Stomach smooth muscle (tissue), 2 donors: Measurements from ENCODE around the gene DPH6.

Experiments used
- H3K27ac ChIP-seq: one replicate; pipeline ENCODE4 v1.7.0; 2013; ENCODE audit warnings: mild to moderate bottlenecking, low read length, inconsistent platforms
- H3K27me3 ChIP-seq, 2 donors: one replicate each; pipeline ENCODE4 v1.7.0; 2013; ENCODE audit warnings: low read length in 2 of 2; ENCODE audit not compliant: insufficient read depth in 2 of 2, control insufficient read depth in 1 of 2
- H3K36me3 ChIP-seq, 2 donors: one replicate each; pipeline ENCODE4 v1.7.0; 2013; ENCODE audit warnings: low read length in 2 of 2; ENCODE audit not compliant: control insufficient read depth in 2 of 2, insufficient read depth in 2 of 2
- H3K4me1 ChIP-seq: one replicate; pipeline ENCODE4 v1.7.0; 2013; ENCODE audit warnings: low read length; ENCODE audit not compliant: control insufficient read depth, insufficient read depth
- H3K4me3 ChIP-seq, 2 donors: one replicate each; pipeline ENCODE4 v1.7.0; 2013; ENCODE audit warnings: low read length in 2 of 2
- H3K9ac ChIP-seq, 2 donors: one replicate each; pipeline ENCODE4 v1.7.0; 2013; ENCODE audit warnings: low read length in 2 of 2, mild to moderate bottlenecking in 1 of 2
- H3K9me3 ChIP-seq, 2 donors: one replicate each; pipeline ENCODE4 v1.7.0; 2013; ENCODE audit warnings: low read length in 2 of 2; ENCODE audit not compliant: control insufficient read depth in 2 of 2
- donor health status: healthy.
- donor health status: Pancreatic carcinoma.

DPH6 gene

DNA sequence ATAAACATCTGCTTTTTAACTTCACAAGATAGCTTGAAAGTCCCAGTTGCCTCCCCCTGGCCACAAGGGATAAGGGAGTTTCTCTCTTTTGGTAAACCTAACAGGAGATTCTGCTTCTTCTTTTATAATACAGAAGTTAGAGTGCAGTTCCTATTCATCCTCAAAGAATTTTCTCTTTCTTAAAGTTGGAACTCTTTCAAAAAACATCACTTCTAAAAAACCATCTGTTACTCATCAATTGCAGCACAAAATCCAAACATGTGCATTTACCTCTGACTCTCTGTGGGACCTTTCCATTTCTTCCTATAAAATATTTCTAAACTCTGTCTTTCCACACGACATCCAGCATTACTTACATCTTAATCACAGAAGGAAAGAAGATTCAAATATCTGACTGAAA, 5.1 kb downstream of the DPH6 start:
- H3K36me3 ChIP-seq: no peaks in the 10 kb centered on the region

DNA sequence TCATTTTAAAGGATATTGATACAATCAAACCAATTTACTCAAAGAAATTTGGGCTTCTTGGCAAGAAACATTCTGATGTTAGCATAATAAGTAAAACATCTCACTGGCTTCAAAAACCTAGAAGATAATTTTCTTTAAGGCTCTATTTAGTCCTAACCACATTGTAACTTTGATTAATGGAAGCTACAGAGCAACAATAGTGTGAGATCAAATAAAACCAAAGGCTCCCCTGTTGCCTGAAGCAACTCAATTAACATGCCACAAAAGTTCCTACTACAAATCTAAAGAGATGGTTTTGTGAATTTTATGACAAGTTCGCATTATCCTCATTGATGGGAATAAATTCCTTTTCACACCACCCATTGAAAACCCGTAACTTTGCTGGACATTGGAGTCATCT, 5.9 kb downstream of the DPH6 start:
- no peaks in the 10 kb centered on the region for H3K9me3 ChIP-seq
- H3K36me3 ChIP-seq: no peaks in the 10 kb centered on the region
- no peak overlapping the region for H3K9ac ChIP-seq
- no peak overlapping the region for H3K27ac ChIP-seq
- no peaks in the 10 kb centered on the region for H3K27me3 ChIP-seq
- no peaks in the 10 kb centered on the region for H3K4me1 ChIP-seq
- no peak overlapping the region for H3K4me3 ChIP-seq

More for the DNA sequence above, 5.1 kb downstream of the DPH6 start:
- H3K9ac ChIP-seq: no peak overlapping the region
- no peaks in the 10 kb centered on the region for H3K27me3 ChIP-seq
- H3K4me3 ChIP-seq: peak overlapping the region in 1 of 2 donors; percentile 29
- H3K9me3 ChIP-seq: no peaks in the 10 kb centered on the region
- no peak overlapping the region for H3K27ac ChIP-seq
- no peaks in the 10 kb centered on the region for H3K4me1 ChIP-seq

- H3K4me1 ChIP-seq: no peaks in the 10 kb centered on the region
- no peak overlapping the region for H3K27ac ChIP-seq
- H3K9me3 ChIP-seq: no peaks in the 10 kb centered on the region
- H3K36me3 ChIP-seq: peaks cover 0 to 2% of the 10 kb centered on the region in 2 donors
- H3K4me3 ChIP-seq: no peak overlapping the region
- no peak overlapping the region for H3K9ac ChIP-seq
- H3K27me3 ChIP-seq: no peaks in the 10 kb centered on the region
Observed at GRCh38 chr15:35535365-35535916, 10.5 kb downstream of the DPH6 start.

DNA sequence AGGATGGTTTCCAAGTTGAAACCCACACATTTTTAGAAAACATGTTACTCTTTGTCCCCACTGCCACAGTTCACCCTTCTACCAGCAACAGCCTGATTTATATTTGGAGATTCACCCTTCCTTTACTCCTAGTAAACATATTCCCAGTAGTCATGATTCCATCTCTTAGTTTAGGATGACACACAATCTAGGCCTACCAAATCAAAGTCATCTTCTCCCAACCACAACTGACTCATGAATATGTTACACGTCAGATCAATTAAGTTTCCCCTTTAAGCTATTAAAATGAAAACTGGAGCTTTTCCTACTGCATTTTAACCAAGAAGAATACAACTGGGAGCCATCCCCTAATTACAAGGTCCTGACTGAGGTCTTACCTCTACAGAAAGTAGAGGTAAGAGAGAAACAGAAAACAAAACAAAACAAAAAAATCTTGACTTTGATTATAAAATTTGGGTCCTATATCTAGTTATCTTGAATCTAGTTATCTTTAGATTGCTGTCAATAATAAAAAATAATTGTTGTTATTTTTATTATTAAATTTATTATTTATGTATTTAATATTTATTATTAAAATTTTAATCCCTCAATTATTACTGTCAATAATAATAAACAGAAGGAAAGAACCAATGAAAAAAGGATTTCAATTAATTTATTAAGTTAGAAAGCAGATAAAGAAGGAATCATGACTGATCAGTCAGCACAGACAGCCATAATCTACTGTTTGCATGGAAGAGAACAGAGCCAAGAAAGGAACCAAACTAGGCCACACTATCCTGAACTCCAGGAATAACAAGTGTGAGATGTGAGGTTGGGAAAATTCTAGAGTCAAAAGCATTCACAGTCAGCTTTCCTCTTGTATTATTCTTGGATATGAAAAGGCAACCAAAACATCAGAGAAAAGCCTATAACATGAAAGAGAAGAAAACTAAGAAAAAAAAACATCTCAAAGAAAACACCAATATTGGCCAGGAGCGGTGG, 12.5 kb downstream of the DPH6 start:
- H3K4me3 ChIP-seq: no peak overlapping the region
- H3K9me3 ChIP-seq: no peaks in the 10 kb centered on the region
- H3K4me1 ChIP-seq: no peaks in the 10 kb centered on the region
- peaks cover 0 to 2% of the 10 kb centered on the region in 2 donors for H3K36me3 ChIP-seq
- H3K27ac ChIP-seq: no peak overlapping the region
- H3K9ac ChIP-seq: no peak overlapping the region
- no peaks in the 10 kb centered on the region for H3K27me3 ChIP-seq

DNA sequence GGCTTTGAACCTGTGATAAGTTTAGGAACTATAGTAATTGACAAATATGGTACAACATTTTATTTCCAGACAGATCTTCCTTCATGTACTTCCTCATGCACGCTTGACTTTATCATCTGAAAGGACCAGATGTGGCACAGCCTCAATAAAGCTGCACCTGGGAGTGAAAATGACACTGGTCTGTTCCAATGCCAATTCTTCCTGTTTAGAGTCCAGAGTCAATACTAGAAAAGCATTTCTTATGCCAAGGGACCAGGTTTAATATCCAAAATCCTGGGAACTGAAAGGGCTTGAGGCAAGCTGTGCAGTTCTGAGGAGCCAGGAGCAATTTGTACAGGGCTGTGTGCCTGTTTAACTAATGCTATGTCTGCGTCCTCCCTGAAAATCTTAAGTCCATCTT, 15.3 kb downstream of the DPH6 start:
- no peaks in the 10 kb centered on the region for H3K9me3 ChIP-seq
- H3K27me3 ChIP-seq: no peaks in the 10 kb centered on the region
- no peak overlapping the region for H3K9ac ChIP-seq
- H3K4me1 ChIP-seq: no peaks in the 10 kb centered on the region
- H3K27ac ChIP-seq: no peak overlapping the region
- H3K4me3 ChIP-seq: no peak overlapping the region
- H3K36me3 ChIP-seq: peaks cover 0 to 2% of the 10 kb centered on the region in 2 donors

DNA sequence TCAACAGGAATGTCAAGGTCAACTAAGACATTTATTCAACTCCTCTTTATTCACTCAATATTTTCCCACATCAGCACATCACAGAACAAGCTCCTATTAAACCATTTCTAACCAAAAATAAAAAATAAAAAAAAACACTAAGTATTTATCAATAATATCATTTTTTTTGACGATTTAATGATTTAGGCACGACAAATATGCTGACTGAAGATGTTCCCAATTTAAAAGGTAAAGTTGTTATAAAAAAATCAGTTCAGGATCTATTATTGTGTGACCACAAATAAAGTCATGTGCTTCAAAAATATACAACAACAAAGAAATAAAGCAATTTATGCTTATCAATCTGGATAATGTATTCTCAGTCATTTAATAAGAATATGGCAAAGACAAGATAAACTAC, 16.2 kb downstream of the DPH6 start:
- Histone ChIP-seq H3K9ac (no peak overlapping the region), H3K27ac (no peak overlapping the region), H3K36me3 (peaks cover 0 to 2% of the 10 kb centered on the region in 2 donors), H3K4me1 (no peaks in the 10 kb centered on the region), H3K9me3 (no peaks in the 10 kb centered on the region), H3K27me3 (no peaks in the 10 kb centered on the region), H3K4me3 (no peak overlapping the region)

- no peak overlapping the region for H3K27ac ChIP-seq
Observed at GRCh38 chr15:35522061-35522460, 23.9 kb downstream of the DPH6 start.

DNA sequence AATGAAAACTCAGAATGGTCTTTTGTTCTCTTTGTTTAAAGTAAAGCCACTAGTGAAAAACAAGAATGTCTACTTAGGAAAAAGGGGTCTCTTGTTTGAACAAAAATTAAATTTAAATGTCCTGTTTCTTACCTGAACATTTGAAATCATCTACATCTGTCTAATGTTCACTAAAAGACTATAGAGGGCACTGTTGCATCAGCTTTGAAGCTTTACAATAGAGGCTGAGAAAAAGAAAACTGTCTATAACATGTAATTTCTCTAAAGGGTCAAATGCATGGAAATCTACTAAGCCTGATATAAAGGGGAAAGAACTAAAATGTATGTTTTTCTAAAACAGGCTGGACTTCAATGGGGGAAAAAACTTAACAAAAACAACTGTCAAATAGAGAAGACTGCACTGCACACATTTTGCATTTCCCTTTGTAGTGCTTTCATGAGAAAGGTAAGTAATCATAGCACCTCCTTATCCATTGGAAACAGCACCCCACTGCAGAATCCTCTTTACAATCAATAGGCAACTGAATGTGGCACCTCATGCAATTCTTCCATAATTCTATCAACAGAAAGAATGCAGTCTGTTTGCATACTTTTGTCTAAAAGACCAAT, 26.3 kb downstream of the DPH6 start:
- Histone ChIP-seq H3K4me1 (no peaks in the 10 kb centered on the region), H3K9ac (no peak overlapping the region), H3K4me3 (no peak overlapping the region), H3K36me3 (no peaks in the 10 kb centered on the region), H3K9me3 (no peaks in the 10 kb centered on the region), H3K27ac (no peak overlapping the region), H3K27me3 (no peaks in the 10 kb centered on the region)

More at GRCh38 chr15:35522061-35522460, 23.9 kb downstream of the DPH6 start:
- Histone ChIP-seq H3K27me3 (no peaks in the 10 kb centered on the region), H3K36me3 (no peaks in the 10 kb centered on the region), H3K4me3 (no peak overlapping the region), H3K9me3 (no peaks in the 10 kb centered on the region), H3K4me1 (no peaks in the 10 kb centered on the region), H3K9ac (no peak overlapping the region)

- H3K27me3 ChIP-seq: no peaks in the 10 kb centered on the region
- H3K9ac ChIP-seq: no peak overlapping the region
- no peaks in the 10 kb centered on the region for H3K4me1 ChIP-seq
- H3K27ac ChIP-seq: no peak overlapping the region
- H3K36me3 ChIP-seq: no peaks in the 10 kb centered on the region
- no peaks in the 10 kb centered on the region for H3K9me3 ChIP-seq
- H3K4me3 ChIP-seq: no peak overlapping the region
Observed at GRCh38 chr15:35519052-35519451, 26.9 kb downstream of the DPH6 start.

GRCh38 chr15:35514759-35515158, 31.2 kb downstream of the DPH6 start:
- Histone ChIP-seq H3K27me3 (no peaks in the 10 kb centered on the region), H3K4me3 (no peak overlapping the region), H3K36me3 (no peaks in the 10 kb centered on the region), H3K4me1 (no peaks in the 10 kb centered on the region), H3K27ac (no peak overlapping the region), H3K9ac (no peak overlapping the region), H3K9me3 (no peaks in the 10 kb centered on the region)
